Measurements from ENCODE around the gene MARF1.
"Not testable (repeated sequence)": the region's sequence is repeated elsewhere in the genome, so short reads cannot be mapped to it uniquely, and the experiment has no call there.

The MARF1 gene

GRCh38 chr16:15654591-15654990 lies 11.6 kb upstream of the MARF1 start:
- no peak for DNase-seq (ENCODE audit: low read depth, low spot score)

- DNase-seq (ENCODE audit: low read depth, low spot score) = no peak
These were observed 10.3 kb upstream of the MARF1 start for GRCh38 chr16:15653227-15653626.

- no peak for DNase-seq (ENCODE audit: low read depth, low spot score)
These were observed 9.5 kb upstream of the MARF1 start for GRCh38 chr16:15652293-15653001.

GRCh38 chr16:15650698-15651171 lies 7.8 kb upstream of the MARF1 start:
- DNase-seq (ENCODE audit: low read depth, low spot score) = no peak

GRCh38 chr16:15650019-15650697 lies 7.2 kb upstream of the MARF1 start, which contains the start of gene NDE1:
NDE1 (plus strand) TSS chr16:15650245; CDS start chr16:15664779, 14,534 bp downstream.
- peak; percentile 69 for DNase-seq (ENCODE audit: low read depth, low spot score)

- no peak for DNase-seq (ENCODE audit: low read depth, low spot score)
These were observed 6.7 kb upstream of the MARF1 start for GRCh38 chr16:15649727-15650018.

- not testable (repeated sequence) for DNase-seq (ENCODE audit: low read depth, low spot score)
These were observed 6.4 kb upstream of the MARF1 start for GRCh38 chr16:15649311-15649710.

- no peak for DNase-seq (ENCODE audit: low read depth, low spot score)
These were observed 5.3 kb upstream of the MARF1 start for GRCh38 chr16:15648135-15648730.

GRCh38 chr16:15647294-15648014 lies 4.5 kb upstream of the MARF1 start:
- DNase-seq (ENCODE audit: low read depth, low spot score) = no peak

- not testable (repeated sequence) for DNase-seq (ENCODE audit: low read depth, low spot score)
These were observed 3.8 kb upstream of the MARF1 start for GRCh38 chr16:15646557-15647293.

GRCh38 chr16:15644962-15645465 lies 2.1 kb upstream of the MARF1 start:
- not testable (repeated sequence) for DNase-seq (ENCODE audit: low read depth, low spot score)

- DNase-seq (ENCODE audit: low read depth, low spot score) = no peak
These were observed 1.5 kb upstream of the MARF1 start for GRCh38 chr16:15644267-15644961.

- DNase-seq (ENCODE audit: low read depth, low spot score) = no peak
These were observed 944 bp upstream of the MARF1 start for GRCh38 chr16:15643946-15644250.

GRCh38 chr16:15642557-15643047 lies 352 bp downstream of the MARF1 start:
- peak; percentile 62 for DNase-seq (ENCODE audit: low read depth, low spot score)

- DNase-seq (ENCODE audit: low read depth, low spot score) = no peak
These were observed 999 bp downstream of the MARF1 start for GRCh38 chr16:15641753-15642556.

GRCh38 chr16:15640966-15641365 lies 2.0 kb downstream of the MARF1 start:
- DNase-seq (ENCODE audit: low read depth, low spot score) = no peak

- DNase-seq (ENCODE audit: low read depth, low spot score) = no peak
These were observed 3.8 kb downstream of the MARF1 start for GRCh38 chr16:15639061-15639568.

GRCh38 chr16:15636392-15636873 lies 6.5 kb downstream of the MARF1 start:
- DNase-seq (ENCODE audit: low read depth, low spot score) = no peak

- no peak for DNase-seq (ENCODE audit: low read depth, low spot score)
These were observed 7.0 kb downstream of the MARF1 start for GRCh38 chr16:15635926-15636325.

All from activated CD4-positive, CD25-positive, alpha-beta regulatory T cell treated with anti-CD3 and anti-CD28 coated beads, Interleukin-2, amount 50 U/mL, for 16 hours (primary cell).